Trophoblast cell (in vitro differentiated cells and primary cell): Measurements from ENCODE around the gene LRRC10. TPM values are rescaled to one million over a fixed set of nuclear protein-coding genes. Genes with fewer than 3 reads are reported as not detected.

Source experiments
- DNase-seq, 2 donors: peaks; one replicate each; pipeline ENCODE4 v3.0.0-alpha.2; 2016
- H2AFZ ChIP-seq: 2 replicates; pipeline ENCODE4 v1.6.1; 2013; ENCODE audit warnings: low read length, moderate library complexity, mild to moderate bottlenecking; ENCODE audit not compliant: insufficient read depth, poor library complexity
- H2AK5ac ChIP-seq: 2 replicates; pipeline ENCODE4 v1.6.1; 2013; ENCODE audit warnings: mild to moderate bottlenecking, low read length
- H2BK120ac ChIP-seq: 2 replicates; pipeline ENCODE4 v1.6.1; 2013; ENCODE audit warnings: low read length, mild to moderate bottlenecking, moderate library complexity; ENCODE audit not compliant: insufficient read depth, poor library complexity
- H2BK12ac ChIP-seq: 2 replicates; pipeline ENCODE4 v1.6.1; 2013; ENCODE audit warnings: mild to moderate bottlenecking, low read length, moderate library complexity
- H2BK5ac ChIP-seq: 2 replicates; pipeline ENCODE4 v1.6.1; 2013; ENCODE audit warnings: low read length, low read depth, moderate library complexity, mild to moderate bottlenecking; ENCODE audit not compliant: poor library complexity
- H3K14ac ChIP-seq: 2 replicates; pipeline ENCODE4 v1.6.1; 2013; ENCODE audit warnings: mild to moderate bottlenecking, low read length
- H3K18ac ChIP-seq: 2 replicates; pipeline ENCODE4 v1.6.1; 2013; ENCODE audit warnings: mild to moderate bottlenecking, low read length
- H3K23ac ChIP-seq: 2 replicates; pipeline ENCODE4 v1.6.1; 2013; ENCODE audit warnings: low read length
- H3K27ac ChIP-seq: 2 replicates; pipeline ENCODE4 v1.5.1; 2013; ENCODE audit warnings: low read depth, mild to moderate bottlenecking, inconsistent platforms, low read length, moderate library complexity
- H3K27me3 ChIP-seq: 2 replicates; pipeline ENCODE4 v1.6.1; 2013; ENCODE audit warnings: inconsistent platforms, mild to moderate bottlenecking, low read length, moderate library complexity; ENCODE audit not compliant: insufficient read depth
- H3K36me3 ChIP-seq, 2 experiments: 1 replicate in 1 of 2; 2 replicates in 1 of 2; pipeline ENCODE4 v1.6.1; 2013; ENCODE audit warnings: low read length in 2 of 2, mild to moderate bottlenecking in 2 of 2, moderate library complexity in 1 of 2; ENCODE audit not compliant: insufficient read depth in 2 of 2, control insufficient read depth in 1 of 2
- H3K4ac ChIP-seq: 2 replicates; pipeline ENCODE4 v1.6.1; 2013; ENCODE audit warnings: low read depth, mild to moderate bottlenecking, low read length, moderate library complexity
- H3K4me1 ChIP-seq, 2 experiments: 1 replicate in 1 of 2; 2 replicates in 1 of 2; pipeline ENCODE4 v1.6.1; 2013; ENCODE audit warnings: low read length in 2 of 2, mild to moderate bottlenecking in 2 of 2, moderate library complexity in 1 of 2; ENCODE audit not compliant: insufficient read depth in 2 of 2, control insufficient read depth in 1 of 2
- H3K4me2 ChIP-seq: 2 replicates; pipeline ENCODE4 v1.6.1; 2013; ENCODE audit warnings: inconsistent platforms, mild to moderate bottlenecking, low read length, moderate library complexity
- H3K4me3 ChIP-seq: 2 replicates; pipeline ENCODE4 v1.5.1; 2013; ENCODE audit warnings: mild to moderate bottlenecking, low read depth, low read length, inconsistent platforms
- H3K79me1 ChIP-seq: one replicate; pipeline ENCODE4 v1.6.1; 2013; ENCODE audit warnings: low read length
- H3K79me2 ChIP-seq: 2 replicates; pipeline ENCODE4 v1.6.1; 2013; ENCODE audit warnings: low read length, mild to moderate bottlenecking; ENCODE audit not compliant: control insufficient read depth, insufficient read depth, poor library complexity
- H3K9ac ChIP-seq: 2 replicates; pipeline ENCODE4 v1.6.1; 2013; ENCODE audit warnings: mild to moderate bottlenecking, low read length
- H3K9me3 ChIP-seq: 2 replicates; pipeline ENCODE4 v1.6.1; 2013; ENCODE audit warnings: low read depth, mild to moderate bottlenecking, control low read depth, inconsistent platforms, low read length; ENCODE audit not compliant: insufficient read depth
- H4K12ac ChIP-seq: 2 replicates; pipeline ENCODE4 v1.6.1; 2013; ENCODE audit warnings: low read depth, mild to moderate bottlenecking, low read length, moderate library complexity
- H4K8ac ChIP-seq: 2 replicates; pipeline ENCODE4 v1.6.1; 2013; ENCODE audit warnings: low read depth, mild to moderate bottlenecking, low read length, moderate library complexity
- H4K91ac ChIP-seq: one replicate; pipeline ENCODE4 v1.6.1; 2013; ENCODE audit warnings: low read depth, mild to moderate bottlenecking, low read length, moderate library complexity
- WGBS: extraction: QIAGEN DNeasy Blood & Tissue Kit; methylation state at CpG from one replicate; pipeline ENCODE4 v1.1.7; 2013; ENCODE audit warnings: missing lambda C conversion rate; ENCODE audit not compliant: insufficient read length, insufficient coverage; ENCODE audit errors: extremely low coverage; 5-methylcytosine and 5-hydroxymethylcytosine counted together
- polyA plus RNA-seq: library from polyadenylated mRNA; stranded (reverse); fragments of 200-250 nt; gene quantifications from 2 replicates; pipeline ENCODE4 v1.2.3, GENCODE V29; 2013

Gene LRRC10, protein sequence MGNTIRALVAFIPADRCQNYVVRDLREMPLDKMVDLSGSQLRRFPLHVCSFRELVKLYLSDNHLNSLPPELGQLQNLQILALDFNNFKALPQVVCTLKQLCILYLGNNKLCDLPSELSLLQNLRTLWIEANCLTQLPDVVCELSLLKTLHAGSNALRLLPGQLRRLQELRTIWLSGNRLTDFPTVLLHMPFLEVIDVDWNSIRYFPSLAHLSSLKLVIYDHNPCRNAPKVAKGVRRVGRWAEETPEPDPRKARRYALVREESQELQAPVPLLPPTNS
- not detected in 2 replicates for polyA plus RNA-seq

- Histone ChIP-seq H3K4me1 (no peaks in the 10 kb centered on the region), H4K8ac (no peak within 1 kb of the TSS), H3K27ac (no peak within 1 kb of the TSS), H3K14ac (no peak within 1 kb of the TSS), H2BK12ac (no peak within 1 kb of the TSS), H3K4ac (no peak within 1 kb of the TSS), H2BK120ac (no peak within 1 kb of the TSS), H3K9me3 (no peaks in the 10 kb centered on the region), H3K23ac (no peak within 1 kb of the TSS), H3K9ac (no peak within 1 kb of the TSS), H3K18ac (no peak within 1 kb of the TSS), H3K4me2 (no peak within 1 kb of the TSS), H3K36me3 (no peaks in the 10 kb centered on the region), H2AFZ (no peak within 1 kb of the TSS), H4K12ac (no peak within 1 kb of the TSS), H2AK5ac (no peak within 1 kb of the TSS), H3K79me2 (no peaks in the 10 kb centered on the region), H2BK5ac (no peak within 1 kb of the TSS), H3K27me3 (no peaks in the 10 kb centered on the region), H4K91ac (no peak within 1 kb of the TSS), H3K4me3 (no peak within 1 kb of the TSS), H3K79me1 (no peaks in the 10 kb centered on the region)
- WGBS: no CpG with 5 or more reads among the region's 11 CpGs
- DNase-seq: no peak
Measured at GRCh38 chr12:69610729-69611128, at the start of gene LRRC10. Gene LRRC10, minus strand, starts transcription at chr12:69610907. Its CDS starts 69 bp downstream, at chr12:69610838.

DNA sequence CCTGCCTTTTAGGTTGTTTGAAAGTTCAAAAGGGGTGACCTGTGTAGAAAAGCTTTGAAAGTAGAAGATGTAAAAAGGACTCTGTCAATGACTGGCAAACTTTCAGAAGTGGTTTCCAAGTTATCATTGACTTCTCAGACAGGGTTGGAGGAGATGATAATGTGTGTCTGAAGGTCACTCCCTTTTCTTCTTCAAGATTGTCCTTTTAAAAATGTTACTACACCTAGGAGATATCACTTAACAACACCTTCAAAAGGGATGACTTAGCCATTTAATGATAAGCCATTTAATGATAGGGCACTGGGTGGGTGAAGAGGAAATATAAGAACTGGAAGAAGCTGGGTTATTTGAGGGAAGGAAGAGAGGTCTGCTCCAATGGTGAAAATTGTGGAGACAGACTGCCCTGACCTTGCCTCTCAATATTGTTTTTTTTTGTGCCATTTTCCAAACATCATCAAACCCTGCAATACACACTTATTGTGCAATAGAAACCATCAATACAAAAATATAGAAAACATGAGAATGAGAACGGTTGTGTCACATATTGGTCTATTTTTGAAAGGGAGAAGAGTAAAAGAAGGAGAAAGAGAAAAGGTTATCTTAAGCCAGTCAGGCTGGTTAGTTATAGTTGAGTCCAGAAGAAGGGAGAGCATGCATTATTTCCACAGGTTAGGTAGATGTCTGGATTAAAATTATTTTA is 49.6 kb upstream of the LRRC10 start:
- no peak overlapping the region for H3K4me2 ChIP-seq
- no peak overlapping the region for H2BK5ac ChIP-seq
- peaks cover under 1% of the 10 kb centered on the region for H3K9me3 ChIP-seq
- H3K79me1 ChIP-seq: peaks cover 12% of the 10 kb centered on the region
- no CpG with 5 or more reads among the region's 1 CpG for WGBS
- H2AFZ ChIP-seq: no peak overlapping the region
- H3K14ac ChIP-seq: no peak overlapping the region
- H3K79me2 ChIP-seq: peaks cover under 1% of the 10 kb centered on the region
- H3K27ac ChIP-seq: no peak overlapping the region
- H2AK5ac ChIP-seq: no peak overlapping the region
- peaks cover 4 to 11% of the 10 kb centered on the region in 2 experiments for H3K4me1 ChIP-seq
- H2BK12ac ChIP-seq: no peak overlapping the region
- no peak overlapping the region for H3K4me3 ChIP-seq
- H4K91ac ChIP-seq: no peak overlapping the region
- no peak overlapping the region for H3K4ac ChIP-seq
- H4K12ac ChIP-seq: no peak overlapping the region
- H4K8ac ChIP-seq: no peak overlapping the region
- H3K9ac ChIP-seq: no peak overlapping the region
- H3K27me3 ChIP-seq: no peaks in the 10 kb centered on the region
- no peaks in the 10 kb centered on the region for H3K36me3 ChIP-seq
- H2BK120ac ChIP-seq: no peak overlapping the region
- no peak for DNase-seq
- H3K23ac ChIP-seq: no peak overlapping the region
- no peak overlapping the region for H3K18ac ChIP-seq

DNA sequence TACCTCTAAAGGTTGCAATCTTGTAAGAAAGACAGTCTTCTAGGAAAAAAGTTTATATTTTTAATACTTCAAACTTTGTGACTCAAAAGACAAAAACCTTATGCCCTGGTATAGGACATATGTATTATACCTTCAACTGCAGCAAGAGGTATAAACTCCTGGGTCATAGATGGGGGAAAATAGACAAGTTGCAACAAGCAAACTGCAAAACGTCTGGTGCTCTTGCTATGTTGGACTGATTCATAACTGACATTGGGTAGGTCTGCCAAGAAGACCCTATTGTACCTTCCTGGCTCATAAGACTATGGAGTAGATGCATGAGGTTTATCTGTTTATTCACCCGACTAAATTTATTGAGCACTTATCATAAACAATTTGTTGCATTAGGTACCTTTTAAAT is 47.5 kb upstream of the LRRC10 start:
- no peak overlapping the region for H2AK5ac ChIP-seq
- no peak overlapping the region for H3K27ac ChIP-seq
- H4K8ac ChIP-seq: no peak overlapping the region
- peaks cover 2% of the 10 kb centered on the region for H3K9me3 ChIP-seq
- H4K12ac ChIP-seq: no peak overlapping the region
- no peak overlapping the region for H4K91ac ChIP-seq
- H3K79me1 ChIP-seq: peaks cover 21% of the 10 kb centered on the region
- H3K9ac ChIP-seq: no peak overlapping the region
- peaks cover 8 to 18% of the 10 kb centered on the region in 2 experiments for H3K4me1 ChIP-seq
- H2BK12ac ChIP-seq: no peak overlapping the region
- H2AFZ ChIP-seq: no peak overlapping the region
- no peak overlapping the region for H3K18ac ChIP-seq
- peaks cover 3% of the 10 kb centered on the region for H3K79me2 ChIP-seq
- no peak overlapping the region for H3K4ac ChIP-seq
- no peak overlapping the region for H2BK120ac ChIP-seq
- DNase-seq: no peak
- WGBS: no CpG with 5 or more reads among the region's 2 CpGs
- H3K14ac ChIP-seq: no peak overlapping the region
- no peaks in the 10 kb centered on the region for H3K27me3 ChIP-seq
- H2BK5ac ChIP-seq: no peak overlapping the region
- no peak overlapping the region for H3K4me3 ChIP-seq
- H3K23ac ChIP-seq: no peak overlapping the region
- no peak overlapping the region for H3K4me2 ChIP-seq
- H3K36me3 ChIP-seq: no peaks in the 10 kb centered on the region

DNA sequence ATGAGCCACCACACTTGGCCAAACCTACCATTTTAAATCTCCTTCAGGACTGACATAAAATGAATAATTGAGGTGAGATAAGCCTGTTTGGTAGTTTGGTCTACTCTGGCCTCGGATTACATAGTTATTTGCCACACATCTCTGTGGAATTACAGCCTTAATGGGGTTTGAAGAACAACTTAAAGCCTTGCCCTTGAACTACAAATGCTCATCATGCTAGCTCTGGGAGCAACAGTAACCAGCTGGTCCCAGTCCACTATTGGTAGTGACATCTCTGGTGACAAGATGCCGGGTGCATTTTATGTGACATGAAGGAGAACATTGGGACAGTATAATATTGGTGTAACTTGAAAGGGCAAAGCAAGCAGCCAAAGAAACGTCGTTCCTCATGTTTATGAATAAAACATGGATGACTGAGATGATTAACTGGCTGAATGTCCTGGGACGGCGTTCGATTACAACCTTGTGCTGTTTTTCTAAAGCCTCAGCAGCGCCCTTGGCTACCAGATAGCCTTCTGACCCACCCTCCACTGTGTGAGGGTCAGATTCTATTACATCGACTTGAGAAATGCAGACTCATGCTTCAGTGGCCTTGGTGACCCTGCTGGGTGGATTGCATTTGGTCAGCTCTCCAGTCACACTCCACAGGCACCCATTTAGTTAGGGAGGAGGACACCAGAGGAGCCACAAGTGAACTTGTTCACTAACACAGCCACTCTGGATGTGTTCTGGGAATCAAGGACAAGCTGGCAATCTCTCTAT is 46.9 kb upstream of the LRRC10 start:
- H2AK5ac ChIP-seq: no peak overlapping the region
- no peak overlapping the region for H2BK5ac ChIP-seq
- H3K27ac ChIP-seq: no peak overlapping the region
- no peak overlapping the region for H3K18ac ChIP-seq
- H3K9me3 ChIP-seq: peaks cover 2% of the 10 kb centered on the region
- no peaks in the 10 kb centered on the region for H3K27me3 ChIP-seq
- no peak overlapping the region for H4K8ac ChIP-seq
- no peak overlapping the region for H2AFZ ChIP-seq
- peaks cover 8 to 18% of the 10 kb centered on the region in 2 experiments for H3K4me1 ChIP-seq
- H2BK120ac ChIP-seq: peak overlapping the region; percentile 29
- H3K4ac ChIP-seq: no peak overlapping the region
- DNase-seq: peak; percentile 25 to 57
- no peak overlapping the region for H4K12ac ChIP-seq
- H3K9ac ChIP-seq: no peak overlapping the region
- peaks cover 3% of the 10 kb centered on the region for H3K79me2 ChIP-seq
- H3K79me1 ChIP-seq: peaks cover 21% of the 10 kb centered on the region
- H4K91ac ChIP-seq: peak overlapping the region; percentile 4
- H3K4me2 ChIP-seq: no peak overlapping the region
- no CpG with 5 or more reads among the region's 9 CpGs for WGBS
- no peak overlapping the region for H3K4me3 ChIP-seq
- no peaks in the 10 kb centered on the region for H3K36me3 ChIP-seq
- H2BK12ac ChIP-seq: peak overlapping the region; percentile 91
- no peak overlapping the region for H3K23ac ChIP-seq
- H3K14ac ChIP-seq: no peak overlapping the region
